NCI-H1436 (cell line): ENCODE measurements around the gene KRTAP2-4.
"Not testable (repeated sequence)": the region's sequence is repeated elsewhere in the genome, so short reads cannot be mapped to it uniquely, and the experiment has no call there.

Source experiments
- DNase-seq: peaks from one replicate; lab custom pipeline; 2025; lab: John Stamatoyannopoulos, UW

Gene KRTAP2-4

DNA sequence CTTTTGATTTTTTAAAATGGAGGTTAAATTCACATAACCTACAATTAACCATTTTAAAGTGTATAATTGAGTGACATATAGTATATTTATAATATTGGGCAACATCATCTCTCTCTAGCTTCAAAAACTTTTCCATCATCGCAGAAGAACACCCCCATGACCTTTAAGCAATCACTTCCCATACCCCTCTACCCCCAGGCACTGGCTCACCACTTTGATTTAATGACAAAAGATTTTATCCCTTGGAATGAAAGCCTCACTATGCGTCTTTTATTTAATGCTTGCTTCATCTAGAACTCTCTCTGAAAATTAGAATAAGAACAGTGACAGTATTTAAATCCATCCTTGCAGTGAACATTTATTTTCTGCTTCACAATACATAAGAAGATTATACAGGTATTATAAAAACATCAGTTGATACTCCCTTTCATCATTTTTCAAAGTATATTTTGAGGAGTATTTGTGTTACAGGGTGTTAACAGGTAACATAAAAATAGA lies 27.8 kb downstream of the KRTAP2-4 start:
- DNase-seq: no peak

DNA sequence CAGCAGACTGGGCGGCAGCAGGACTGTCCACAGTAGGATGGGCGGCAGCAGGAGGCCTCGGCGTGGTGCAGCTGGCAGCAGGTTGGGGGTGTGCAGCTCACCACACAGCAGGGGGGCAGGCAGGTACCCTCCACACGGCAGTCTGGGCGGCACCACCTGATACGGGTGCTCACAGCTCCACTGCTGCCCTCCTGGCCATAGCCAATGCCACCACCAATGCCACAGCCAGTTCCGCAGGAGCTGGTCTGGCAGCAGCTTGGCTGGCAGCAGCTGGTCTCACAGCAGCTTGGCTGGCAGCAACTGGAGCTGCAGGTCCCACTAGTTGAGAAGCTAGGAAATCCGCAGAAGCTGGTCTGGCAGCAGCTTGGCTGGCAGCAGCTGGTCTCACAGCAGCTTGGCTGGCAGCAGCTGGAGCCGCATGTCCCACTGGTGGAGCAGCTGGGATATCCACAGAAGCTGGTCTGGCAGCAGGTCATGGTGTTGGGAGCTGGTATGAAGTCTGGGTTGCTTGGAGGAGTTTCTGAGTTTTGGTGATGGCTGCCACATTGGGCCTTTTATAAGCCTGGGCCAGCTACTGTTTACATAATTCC lies 31.2 kb downstream of the KRTAP2-4 start, which contains the start of gene KRTAP1-3:
Gene KRTAP1-3 (minus strand): TSS at position 529 of the 590 bp plus-strand sequence. CDS start 53 bp downstream, at position 476.
- DNase-seq: not testable (repeated sequence)

DNA sequence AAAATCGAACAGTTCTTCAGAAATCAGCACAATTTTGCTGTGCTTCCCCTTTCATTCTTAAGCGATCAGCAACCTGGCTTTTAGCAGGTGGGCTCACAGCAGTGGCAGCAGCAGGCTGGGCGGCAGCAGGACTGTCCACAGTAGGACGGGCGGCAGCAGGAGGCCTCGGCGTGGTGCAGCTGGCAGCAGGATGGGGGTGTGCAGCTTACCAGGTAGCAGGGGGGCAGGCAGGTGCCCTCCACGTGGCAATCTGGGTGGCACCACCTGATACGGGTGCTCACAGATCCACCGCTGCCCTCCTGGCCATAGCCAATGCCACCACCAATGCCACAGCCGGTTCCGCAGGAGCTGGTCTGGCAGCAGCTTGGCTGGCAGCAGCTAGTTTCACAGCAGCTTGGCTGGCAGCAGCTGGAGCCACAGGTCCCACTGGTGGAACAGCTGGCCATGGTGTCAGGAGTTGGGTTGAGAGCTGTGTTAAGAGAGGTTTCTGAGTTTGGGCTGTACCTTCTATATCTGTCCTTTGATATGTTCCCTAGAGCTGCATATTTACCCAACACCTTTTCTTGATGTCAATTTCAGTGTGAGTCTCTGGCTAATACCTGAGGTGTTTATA lies 35.9 kb downstream of the KRTAP2-4 start, which contains the start of gene KRTAP1-4:
Gene KRTAP1-4 (minus strand): TSS at position 563 of the 613 bp plus-strand sequence. CDS start 117 bp downstream, at position 446.
- DNase-seq: no peak

DNA sequence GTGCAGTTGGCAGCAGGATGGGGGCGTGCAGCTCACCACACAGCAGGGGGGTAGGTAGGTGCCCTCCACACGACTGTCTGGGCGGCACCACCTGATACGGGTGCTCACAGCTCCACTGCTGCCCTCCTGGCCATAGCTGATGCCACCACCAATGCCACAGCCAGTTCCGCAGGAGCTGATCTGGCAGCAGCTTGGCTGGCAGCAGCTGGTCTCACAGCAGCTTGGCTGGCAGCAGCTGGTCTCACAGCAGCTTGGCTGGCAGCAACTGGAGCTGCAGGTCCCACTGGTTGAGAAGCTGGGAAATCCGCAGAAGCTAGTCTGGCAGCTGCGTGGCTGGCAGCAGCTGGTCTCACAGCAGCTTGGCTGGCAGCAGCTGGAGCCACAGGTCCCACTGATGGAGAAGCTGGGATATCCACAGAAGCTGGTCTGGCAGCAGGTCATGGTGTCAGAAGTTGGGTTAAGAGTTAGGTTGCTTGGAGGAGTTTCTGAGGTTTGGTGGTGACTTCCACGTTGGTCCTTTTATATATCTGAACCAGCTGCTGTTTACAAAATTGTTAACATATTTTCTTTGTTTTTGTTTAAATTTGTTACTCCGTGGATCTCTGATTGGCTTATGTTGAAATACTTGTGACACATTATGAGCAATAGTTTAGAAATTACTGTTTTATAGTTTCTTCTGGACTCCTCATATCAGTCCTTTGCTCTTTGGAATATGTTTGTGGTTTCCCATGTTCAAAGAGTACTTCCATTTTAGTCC lies 38.8 kb downstream of the KRTAP2-4 start, which contains the start of gene KRTAP1-5:
Gene KRTAP1-5 (minus strand): TSS at position 494 of the 757 bp plus-strand sequence. CDS start 53 bp downstream, at position 441.
- no peak for DNase-seq

DNA sequence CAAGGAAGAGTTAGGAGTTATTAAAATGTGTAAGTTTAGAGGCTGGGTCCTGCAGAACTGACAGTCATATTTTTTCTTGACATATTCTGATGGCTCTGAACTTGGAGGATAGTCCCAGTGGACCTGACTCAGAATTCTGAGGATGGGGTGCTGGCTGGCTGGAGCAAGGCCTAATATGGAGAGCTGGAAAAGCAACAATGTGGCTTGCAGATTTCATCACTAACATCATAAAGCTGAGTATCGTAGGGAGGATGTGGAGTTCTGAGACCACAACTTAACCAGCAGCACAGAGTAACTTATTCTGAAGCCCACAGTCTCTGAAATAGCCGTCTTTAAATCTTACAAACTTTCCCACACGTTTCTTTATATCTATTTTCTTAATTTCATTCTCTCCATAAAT lies 41.0 kb downstream of the KRTAP2-4 start:
- DNase-seq: no peak

DNA sequence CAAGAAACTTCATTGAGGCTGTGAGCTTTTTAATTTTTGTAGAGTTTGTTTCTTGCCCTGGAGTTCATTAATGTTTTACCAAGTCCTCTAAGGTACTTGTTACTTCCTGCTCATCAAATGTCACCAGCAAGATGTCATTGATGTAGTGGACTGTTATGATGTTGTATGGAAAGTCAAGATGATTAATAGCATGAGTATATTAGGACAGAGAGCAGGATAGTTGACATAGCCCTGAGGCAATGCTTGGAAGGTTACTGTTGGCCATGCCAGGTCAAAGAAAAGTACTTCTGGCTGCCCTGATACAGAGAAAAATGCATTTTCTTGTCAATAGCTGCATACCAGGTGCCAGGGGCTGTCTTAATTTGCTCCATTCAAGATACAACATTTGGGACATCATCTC lies 45.3 kb downstream of the KRTAP2-4 start:
- no peak for DNase-seq

DNA sequence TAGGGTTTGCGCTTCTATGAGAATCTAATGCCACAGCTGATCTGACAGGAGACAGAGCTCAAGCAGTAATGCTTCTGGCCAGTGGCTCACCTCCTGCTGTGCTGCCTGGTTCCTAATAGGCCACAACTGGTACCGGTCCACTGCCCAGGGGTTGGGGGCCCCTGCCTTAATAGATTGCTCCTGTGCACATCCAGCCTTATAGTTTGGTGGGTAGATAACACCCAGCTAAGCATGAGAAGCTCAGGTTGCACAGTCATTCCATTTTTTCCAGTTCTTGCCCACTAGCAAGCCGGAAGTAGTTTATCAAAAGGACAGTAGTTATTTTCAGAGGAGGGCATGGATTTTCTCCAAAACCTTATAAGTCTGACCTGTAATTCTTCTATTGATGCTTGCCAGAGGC lies 46.3 kb downstream of the KRTAP2-4 start:
- DNase-seq: no peak

DNA sequence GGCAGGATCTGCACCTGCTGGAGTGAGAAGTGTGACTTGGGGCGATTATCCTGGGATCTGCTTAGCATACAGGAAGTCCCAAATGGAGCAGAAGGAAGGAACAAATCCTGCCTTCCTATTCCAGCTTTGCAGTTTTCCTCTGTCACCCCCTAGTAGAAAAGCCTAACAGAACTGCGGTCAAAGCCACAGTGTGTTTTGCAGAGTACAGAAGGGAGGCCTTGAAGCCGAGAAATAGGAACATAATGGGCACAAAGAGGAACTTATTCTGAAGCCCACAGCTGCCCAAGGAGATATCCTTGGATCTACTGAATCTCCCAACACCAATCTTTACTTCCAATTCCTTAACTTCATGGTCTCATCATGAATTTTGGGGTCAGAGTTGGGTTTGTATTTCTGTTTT lies 47.1 kb downstream of the KRTAP2-4 start:
- no peak for DNase-seq

DNA sequence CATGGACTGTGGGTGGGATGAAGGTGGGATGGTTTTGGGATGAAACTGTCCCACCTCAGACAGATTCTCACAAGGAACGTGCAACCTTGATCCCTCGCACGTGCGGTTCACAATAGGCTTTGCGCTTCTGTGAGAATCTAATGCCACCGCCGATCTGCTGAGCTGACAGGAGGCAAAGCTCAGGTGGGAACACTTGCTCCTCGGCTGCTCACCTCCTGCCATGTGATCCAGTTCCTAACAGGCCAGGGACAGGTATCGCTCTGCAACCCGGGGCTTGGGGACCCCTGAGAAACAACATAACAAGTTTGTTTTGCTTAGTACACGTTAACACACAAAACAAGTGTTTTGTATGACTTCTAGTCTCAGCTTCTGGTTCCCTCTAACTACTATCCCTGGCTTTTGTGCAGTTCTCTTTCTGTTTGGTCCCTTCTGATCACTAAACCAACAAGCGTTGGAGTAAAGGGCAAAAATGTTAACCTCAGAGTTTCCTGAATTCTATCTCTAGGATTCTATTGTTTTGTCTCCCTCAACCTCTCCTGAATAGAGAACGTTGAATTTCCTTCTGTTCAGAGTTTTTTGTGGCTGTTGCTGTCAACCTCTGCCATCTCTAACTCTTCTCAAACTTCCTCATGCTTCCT lies 49.0 kb downstream of the KRTAP2-4 start:
- no peak for DNase-seq

DNA sequence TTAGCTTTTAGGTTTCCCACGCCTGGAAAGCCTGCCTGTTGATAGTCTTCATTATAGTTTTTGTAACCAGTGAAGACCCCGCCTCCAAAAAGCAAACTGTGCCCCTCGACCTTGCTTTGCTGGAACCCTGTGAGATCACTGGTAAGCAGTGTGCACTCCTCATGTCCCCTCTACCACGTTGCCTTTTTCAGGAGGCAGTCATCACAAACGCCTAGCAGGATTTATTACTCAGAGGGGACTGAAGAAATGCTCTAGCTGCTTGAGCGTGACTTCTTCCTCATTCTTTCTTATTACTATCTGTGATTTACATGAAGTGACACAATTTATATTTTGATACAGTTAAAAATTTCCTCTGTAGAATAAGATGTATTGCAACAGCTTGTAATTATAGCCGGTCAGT lies 50.2 kb downstream of the KRTAP2-4 start:
- DNase-seq: no peak
